Pancreas (tissue), 10 donors: ENCODE results near the gene NANOGP8. TPM values are rescaled to one million over a fixed set of nuclear protein-coding genes. Genes with fewer than 3 reads are reported as not detected.

Experiments used
- ATAC-seq, 4 donors: fragments of 200-7000 bp; cut with Tn5 transposase; one replicate each; pipeline versions ENCODE4 v1.8.0 to v1.9.1; 2020; ENCODE audit warnings: mild to moderate bottlenecking in 4 of 4, moderate library complexity in 4 of 4
- DNase-seq, 6 donors: peaks; one replicate each; pipeline ENCODE4 v3.0.0-alpha.2; 2020
- FAIRE-seq: peaks from 2 replicates; lab custom pipeline; 2012; peaks lifted over from hg19 to GRCh38; lab: Jason Lieb, UNC
- H3K27ac ChIP-seq, 4 donors: fragments of 200-600 bp; sonication (generic); 1 replicate in 3 of 4; 2 replicates in 1 of 4; pipeline versions ENCODE4 v1.5.0 to v1.8.0; 2020
- H3K27me3 ChIP-seq, 4 donors: fragments of 200-600 bp; one replicate each; pipeline ENCODE4 v1.8.0; 2021
- H3K36me3 ChIP-seq, 3 donors: fragments of 200-600 bp; sonication (generic) in 1 of 3; one replicate each; pipeline versions ENCODE4 v1.5.0 to v1.8.0; 2020 to 2021
- H3K4me1 ChIP-seq, 3 donors: fragments of 200-600 bp; one replicate each; pipeline ENCODE4 v1.8.0; 2021
- H3K4me3 ChIP-seq, 4 donors: fragments of 200-600 bp; sonication (generic) in 2 of 4; one replicate each; pipeline versions ENCODE4 v1.5.0 to v1.8.0; 2020 to 2021
- H3K9me3 ChIP-seq, 4 donors: fragments of 200-600 bp; one replicate each; pipeline ENCODE4 v1.8.0; 2021
- CTCF ChIP-seq, 4 donors: fragments of 200-600 bp; sonication (generic) in 3 of 4; IDR thresholded peaks; one replicate each; pipeline versions ENCODE4 v1.5.0 to v1.8.0; 2021; ENCODE audit warnings: antibody characterized with exemption in 4 of 4
- WGBS, 2 donors: extraction: QIAGEN DNeasy Blood & Tissue Kit; methylation state at CpG; one replicate each; pipeline ENCODE4 v1.1.7; 2013; 5-methylcytosine and 5-hydroxymethylcytosine counted together
- intact Hi-C, 3 donors: fragments of 100-400 bp; cut with DNase I; formaldehyde crosslinking; loops; one replicate each; pipeline versions ENCODE4 v1.11.1 to v1.14.2; 2022
- polyA plus RNA-seq, 2 donors: library from polyadenylated mRNA; stranded (reverse); fragments of 200-250 nt; gene quantifications; one replicate each; pipeline ENCODE4 v1.2.3, GENCODE V29; 2013
- total RNA-seq, 6 donors: library from RNA; stranded (reverse); fragmentation: NEBNext Ultra II Directional in 4 of 6; extraction: Animal tissue kit (Norgen Biotek cat#: 25700) in 4 of 6; gene quantifications; one replicate each; pipeline versions ENCODE4 v1.2.1 to v1.2.4, GENCODE V29; 2021 to 2023
- donor health status: healthy with polysubstance abuse.
- donor health status: DM: no; HTN: no; CAD: no; lungs with moderate emphysema.
- donor health status: DM: no; HTN: no; CAD: no.
- donor health status: control.
- donor health status: control.
- donor health status: Bipolar disorder and iron deficiency.
- donor health status: DM: yes; HTN: yes; CAD: no.
- donor health status: DM: no; HTN: no; CAD: no.
- donor health status: DM: no; HTN: no; CAD: no.
- donor health status: DM: yes; HTN: yes; CAD: no.

Gene NANOGP8
- total and polyA plus RNA-seq, 8 donors, result 0.43 to 0.80 (median 0.74) TPM; not detected in 4

GRCh38 chr15:35061825-35062737 is 23.0 kb downstream of the NANOGP8 start:
- WGBS, 2 donors, result 84 to 90% methylated on average over 6 of the region's 6 CpGs

GRCh38 chr15:35061161-35061824 is 23.8 kb downstream of the NANOGP8 start:
- intact Hi-C loops, result no loop called here
- Histone ChIP-seq H3K9me3 (no peaks in the 10 kb centered on the region), H3K27ac (no peak overlapping the region), H3K4me3 (no peak overlapping the region), H3K36me3 (no peaks in the 10 kb centered on the region), H3K4me1 (no peaks in the 10 kb centered on the region), H3K27me3 (no peaks in the 10 kb centered on the region)
- 80 to 82% methylated on average over 13 of the region's 13 CpGs for WGBS, 2 donors
- no peak for DNase-seq
- no peak for ATAC-seq
- no peak for FAIRE-seq
- no peak for TF ChIP-seq CTCF (IDR thresholded peaks at IDR 0.05)

More at GRCh38 chr15:35061825-35062737, 23.0 kb downstream of the NANOGP8 start:
- ATAC-seq, result no peak
- intact Hi-C loops, result no loop called here
- no peak for TF ChIP-seq CTCF (IDR thresholded peaks at IDR 0.05)
- Histone ChIP-seq H3K4me1 (no peaks in the 10 kb centered on the region), H3K36me3 (no peaks in the 10 kb centered on the region), H3K9me3 (no peaks in the 10 kb centered on the region), H3K27me3 (no peaks in the 10 kb centered on the region), H3K27ac (no peak overlapping the region), H3K4me3 (no peak overlapping the region)
- no peak for FAIRE-seq
- DNase-seq, result no peak

GRCh38 chr15:35060591-35060990 is 24.5 kb downstream of the NANOGP8 start:
- no peak overlapping the region for H3K4me3 ChIP-seq
- ATAC-seq (no peak), FAIRE-seq (no peak), DNase-seq (no peak)
- H3K4me1 ChIP-seq, result no peaks in the 10 kb centered on the region
- no peak for TF ChIP-seq CTCF (IDR thresholded peaks at IDR 0.05)
- H3K9me3 ChIP-seq, result no peaks in the 10 kb centered on the region
- H3K36me3 ChIP-seq, result no peaks in the 10 kb centered on the region
- H3K27ac ChIP-seq, result no peak overlapping the region
- 71 to 82% methylated on average over 4 of the region's 4 CpGs for WGBS, 2 donors
- no peaks in the 10 kb centered on the region for H3K27me3 ChIP-seq
- intact Hi-C loops, result no loop called here

- FAIRE-seq (no peak), ATAC-seq (no peak), DNase-seq (no peak)
- Histone ChIP-seq H3K27ac (no peak overlapping the region), H3K9me3 (no peaks in the 10 kb centered on the region), H3K36me3 (no peaks in the 10 kb centered on the region), H3K4me3 (no peak overlapping the region), H3K4me1 (no peaks in the 10 kb centered on the region), H3K27me3 (no peaks in the 10 kb centered on the region)
- intact Hi-C loops, result no loop called here
- no peak for TF ChIP-seq CTCF (IDR thresholded peaks at IDR 0.05)
- WGBS, 2 donors, result 65 to 69% methylated on average over 5 of the region's 5 CpGs
Observed at GRCh38 chr15:35058534-35059054, 26.5 kb downstream of the NANOGP8 start.
